Prostate gland (tissue), 2 donors: Measurements from ENCODE around the gene C9orf40. TPM values are rescaled to one million over a fixed set of nuclear protein-coding genes. Genes with fewer than 3 reads are reported as not detected.

Experiments used
- DNase-seq: peaks from one replicate; pipeline ENCODE4 v3.0.0-alpha.2; 2019; ENCODE audit warnings: low spot score
- H3K27ac ChIP-seq, 2 donors: fragments of 200-600 bp; sonication (generic); 2 replicates each; pipeline ENCODE4 v1.5.1; 2017 to 2019
- H3K27me3 ChIP-seq: fragments of 200-600 bp; sonication (generic); replicated peaks from 2 replicates; pipeline ENCODE4 v1.5.1; 2019; ENCODE audit not compliant: insufficient read depth
- H3K36me3 ChIP-seq, 2 donors: fragments of 200-600 bp; sonication (generic); 1 replicate in 1 of 2; 2 replicates in 1 of 2; pipeline versions ENCODE4 v1.5.1 to v1.8.1; 2017 to 2019
- H3K4me1 ChIP-seq: fragments of 200-600 bp; sonication (generic); replicated peaks from 2 replicates; pipeline ENCODE4 v1.5.1; 2019
- H3K4me3 ChIP-seq, 2 donors: fragments of 200-600 bp; sonication (generic); 2 replicates each; pipeline ENCODE4 v1.5.1; 2017 to 2019
- H3K9me3 ChIP-seq: fragments of 200-600 bp; sonication (generic); 2 replicates; pipeline ENCODE4 v1.5.1; 2017
- POLR2A ChIP-seq: fragments of 450-650 bp; IDR thresholded peaks from one replicate; pipeline ENCODE4 v1.6.1; 2016; ENCODE audit warnings: antibody characterized with exemption, mild to moderate bottlenecking
- POLR2AphosphoS5 ChIP-seq: sonication (generic); formaldehyde crosslinking; IDR thresholded peaks from one replicate; pipeline ENCODE4 v1.6.1; 2017; ENCODE audit warnings: antibody characterized with exemption
- WGBS: methylation state at CpG from one replicate; pipeline ENCODE4 v1.1.5; 2018; 5-methylcytosine and 5-hydroxymethylcytosine counted together
- intact Hi-C: fragments of 100-400 bp; cut with DNase I; formaldehyde crosslinking; loops from one replicate; pipeline ENCODE4 v1.14.2; 2022
- total RNA-seq, 2 donors: library from RNA; depleted of rRNA; stranded (reverse); fragments of >200 nt; gene quantifications; one replicate each; pipeline ENCODE4 v1.1.0, GENCODE V29; 2016
- TF ChIP-seq, protein P1 (sequence below), 4 experiments: fragments of 200-600 bp in 2 of 4; fragments of 450-650 bp in 2 of 4; sonication (generic) in 2 of 4; IDR thresholded peaks; 1 replicate in 3 of 4; 2 replicates in 1 of 4; pipeline ENCODE4 v1.5.1; 2016 to 2019; ENCODE audit warnings: antibody characterized with exemption in 4 of 4, mild to moderate bottlenecking in 2 of 4, moderate library complexity in 2 of 4

C9orf40 gene
- total RNA-seq, 2 donors from 2014 or later = 2.5 to 4.4 TPM

DNA sequence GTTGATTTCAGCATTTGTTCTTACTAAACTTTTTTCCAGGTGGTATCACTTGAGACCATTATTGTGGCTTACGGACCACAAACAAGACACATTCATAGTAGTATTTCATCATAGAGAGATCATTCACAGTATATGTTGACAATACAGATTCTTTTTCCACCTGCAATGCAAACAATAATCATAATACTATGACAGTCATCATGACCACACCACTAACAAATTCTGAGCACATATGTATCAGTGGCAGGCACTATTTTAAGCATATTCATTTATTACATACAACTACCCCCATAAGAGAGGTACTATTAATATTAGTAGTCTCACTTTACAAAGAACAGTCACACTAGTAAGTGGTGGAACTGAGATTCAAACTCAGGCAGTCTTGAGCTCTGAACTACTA lies 31.0 kb upstream of the C9orf40 start:
- no peak for TF ChIP-seq POLR2A
- no peak for TF ChIP-seq POLR2AphosphoS5
- TF ChIP-seq, protein P1, sequence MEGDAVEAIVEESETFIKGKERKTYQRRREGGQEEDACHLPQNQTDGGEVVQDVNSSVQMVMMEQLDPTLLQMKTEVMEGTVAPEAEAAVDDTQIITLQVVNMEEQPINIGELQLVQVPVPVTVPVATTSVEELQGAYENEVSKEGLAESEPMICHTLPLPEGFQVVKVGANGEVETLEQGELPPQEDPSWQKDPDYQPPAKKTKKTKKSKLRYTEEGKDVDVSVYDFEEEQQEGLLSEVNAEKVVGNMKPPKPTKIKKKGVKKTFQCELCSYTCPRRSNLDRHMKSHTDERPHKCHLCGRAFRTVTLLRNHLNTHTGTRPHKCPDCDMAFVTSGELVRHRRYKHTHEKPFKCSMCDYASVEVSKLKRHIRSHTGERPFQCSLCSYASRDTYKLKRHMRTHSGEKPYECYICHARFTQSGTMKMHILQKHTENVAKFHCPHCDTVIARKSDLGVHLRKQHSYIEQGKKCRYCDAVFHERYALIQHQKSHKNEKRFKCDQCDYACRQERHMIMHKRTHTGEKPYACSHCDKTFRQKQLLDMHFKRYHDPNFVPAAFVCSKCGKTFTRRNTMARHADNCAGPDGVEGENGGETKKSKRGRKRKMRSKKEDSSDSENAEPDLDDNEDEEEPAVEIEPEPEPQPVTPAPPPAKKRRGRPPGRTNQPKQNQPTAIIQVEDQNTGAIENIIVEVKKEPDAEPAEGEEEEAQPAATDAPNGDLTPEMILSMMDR (IDR thresholded peaks at IDR 0.05) = no peak
- DNase-seq = no peak
- Histone ChIP-seq H3K4me3 (no peak overlapping the region), H3K27ac (no peak overlapping the region), H3K9me3 (no peaks in the 10 kb centered on the region), H3K36me3 (no peaks in the 10 kb centered on the region), H3K27me3 (no peaks in the 10 kb centered on the region), H3K4me1 (no peaks in the 10 kb centered on the region)
- intact Hi-C loops = no loop called here
- 96% methylated on average over 1 of the region's 1 CpG for WGBS

DNA sequence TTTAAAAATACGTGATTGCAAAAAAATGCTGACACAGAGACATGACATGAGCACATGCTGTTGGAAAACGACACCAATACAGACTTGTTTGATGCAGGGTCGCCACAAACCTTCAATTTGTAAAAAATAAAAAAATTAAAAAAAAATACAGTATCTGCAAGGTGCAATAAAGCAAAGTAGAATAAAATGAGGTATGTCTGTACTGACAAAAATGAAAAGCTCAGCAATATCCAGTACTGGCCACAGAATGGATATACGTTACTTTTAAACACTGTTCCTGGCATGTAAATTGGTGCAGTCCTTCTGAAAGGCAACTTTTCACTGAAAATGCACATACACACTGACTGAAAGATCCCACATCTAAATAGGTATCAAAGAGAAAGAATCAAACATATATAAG lies 27.1 kb upstream of the C9orf40 start:
- no peak overlapping the region for H3K4me3 ChIP-seq
- DNase-seq = no peak
- intact Hi-C loops = no loop called here
- H3K36me3 ChIP-seq = no peaks in the 10 kb centered on the region
- H3K27ac ChIP-seq = no peak overlapping the region
- no peaks in the 10 kb centered on the region for H3K4me1 ChIP-seq
- H3K27me3 ChIP-seq = no peaks in the 10 kb centered on the region
- no peaks in the 10 kb centered on the region for H3K9me3 ChIP-seq
- WGBS = 95% methylated on average over 4 of the region's 4 CpGs
- TF ChIP-seq POLR2AphosphoS5 (no peak), POLR2A (no peak)
- TF ChIP-seq, protein P1 (IDR thresholded peaks at IDR 0.05) = no peak

DNA sequence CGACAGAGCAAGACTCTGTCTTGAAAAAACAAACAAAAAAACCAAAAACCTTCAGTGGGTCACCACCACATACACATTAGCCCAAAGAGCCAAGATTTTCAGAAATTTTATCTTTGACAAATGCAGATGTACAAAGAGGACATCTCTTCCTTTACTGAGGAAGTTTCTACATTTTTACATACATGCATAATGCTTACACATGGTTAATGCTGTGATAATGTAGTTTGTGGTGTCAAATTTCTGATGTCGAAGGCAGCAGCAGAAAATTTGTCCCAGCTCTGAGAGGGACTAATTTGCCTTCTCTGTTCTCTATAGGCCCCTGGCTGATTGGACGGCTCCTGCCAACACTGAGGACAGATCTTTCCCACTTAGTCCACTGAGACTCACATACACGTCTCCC lies 24.6 kb upstream of the C9orf40 start:
- Histone ChIP-seq H3K9me3 (no peaks in the 10 kb centered on the region), H3K27ac (no peak overlapping the region), H3K4me3 (no peak overlapping the region), H3K4me1 (no peaks in the 10 kb centered on the region), H3K27me3 (no peaks in the 10 kb centered on the region), H3K36me3 (no peaks in the 10 kb centered on the region)
- no peak for DNase-seq
- intact Hi-C loops = no loop called here
- 75% methylated on average over 4 of the region's 4 CpGs for WGBS
- TF ChIP-seq, protein P1 (IDR thresholded peaks at IDR 0.05) = no peak
- TF ChIP-seq POLR2AphosphoS5 (no peak), POLR2A (no peak)

DNA sequence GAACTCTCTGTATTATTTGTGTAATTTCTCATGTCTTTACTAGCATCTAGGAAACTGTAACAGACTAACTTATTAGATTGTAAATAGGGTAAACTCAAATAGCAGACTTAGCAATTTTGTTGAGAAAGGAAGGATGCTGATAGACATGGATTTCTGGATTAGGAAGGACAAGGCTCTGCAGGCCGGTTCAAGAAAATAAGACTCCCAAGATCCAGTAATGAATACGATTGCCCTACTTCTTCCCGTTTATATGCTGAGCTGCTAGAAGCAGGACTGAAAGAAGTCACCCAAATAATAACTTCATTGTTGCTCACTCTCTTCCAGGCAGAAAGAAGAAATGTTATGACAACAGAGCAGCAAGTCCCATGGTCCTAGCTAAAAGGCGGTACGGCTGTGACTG lies 22.8 kb upstream of the C9orf40 start:
- intact Hi-C loops = no loop called here
- WGBS = 95% methylated on average over 5 of the region's 5 CpGs

DNA sequence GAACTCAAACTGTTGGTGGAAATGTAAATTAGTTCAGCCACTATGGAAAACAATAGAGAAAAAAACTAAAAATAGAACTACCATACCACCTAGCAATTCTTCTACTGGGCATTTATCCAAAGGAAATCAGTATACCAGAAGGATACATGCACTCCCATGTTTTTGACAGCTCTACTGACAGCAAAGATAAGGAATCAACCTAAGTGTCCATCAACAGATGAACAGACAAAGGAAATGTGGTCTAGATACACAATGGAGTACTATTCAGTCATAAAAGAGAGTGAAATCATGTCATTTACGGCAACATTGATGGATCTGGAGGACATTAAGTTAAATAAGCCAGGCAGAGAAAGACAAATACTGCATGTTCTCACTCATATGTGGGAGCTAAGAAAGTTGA lies 21.8 kb upstream of the C9orf40 start:
- 80% methylated on average over 1 of the region's 1 CpG for WGBS
- Histone ChIP-seq H3K9me3 (no peaks in the 10 kb centered on the region), H3K4me1 (no peaks in the 10 kb centered on the region), H3K36me3 (no peaks in the 10 kb centered on the region), H3K27me3 (no peaks in the 10 kb centered on the region), H3K27ac (no peak overlapping the region), H3K4me3 (no peak overlapping the region)
- TF ChIP-seq POLR2AphosphoS5 = no peak
- no peak for TF ChIP-seq POLR2A
- TF ChIP-seq, protein P1 (IDR thresholded peaks at IDR 0.05) = no peak
- intact Hi-C loops = no loop called here
- DNase-seq = no peak

More for the DNA sequence above, 22.8 kb upstream of the C9orf40 start:
- no peak for TF ChIP-seq POLR2AphosphoS5
- TF ChIP-seq, protein P1 (IDR thresholded peaks at IDR 0.05) = no peak
- no peak for TF ChIP-seq POLR2A
- no peaks in the 10 kb centered on the region for H3K4me1 ChIP-seq
- H3K27me3 ChIP-seq = no peaks in the 10 kb centered on the region
- no peak overlapping the region for H3K4me3 ChIP-seq
- no peak for DNase-seq
- no peaks in the 10 kb centered on the region for H3K9me3 ChIP-seq
- no peaks in the 10 kb centered on the region for H3K36me3 ChIP-seq
- no peak overlapping the region for H3K27ac ChIP-seq
